Measurements from ENCODE around the gene DAP.

GRCh38 chr5:10635257-10635866 is 125.7 kb downstream of the DAP start:
- no peak for TF ChIP-seq EZH2 (IDR thresholded peaks at IDR 0.05; ENCODE audit: low read length, missing control alignments)
- TF ChIP-seq, protein P1, sequence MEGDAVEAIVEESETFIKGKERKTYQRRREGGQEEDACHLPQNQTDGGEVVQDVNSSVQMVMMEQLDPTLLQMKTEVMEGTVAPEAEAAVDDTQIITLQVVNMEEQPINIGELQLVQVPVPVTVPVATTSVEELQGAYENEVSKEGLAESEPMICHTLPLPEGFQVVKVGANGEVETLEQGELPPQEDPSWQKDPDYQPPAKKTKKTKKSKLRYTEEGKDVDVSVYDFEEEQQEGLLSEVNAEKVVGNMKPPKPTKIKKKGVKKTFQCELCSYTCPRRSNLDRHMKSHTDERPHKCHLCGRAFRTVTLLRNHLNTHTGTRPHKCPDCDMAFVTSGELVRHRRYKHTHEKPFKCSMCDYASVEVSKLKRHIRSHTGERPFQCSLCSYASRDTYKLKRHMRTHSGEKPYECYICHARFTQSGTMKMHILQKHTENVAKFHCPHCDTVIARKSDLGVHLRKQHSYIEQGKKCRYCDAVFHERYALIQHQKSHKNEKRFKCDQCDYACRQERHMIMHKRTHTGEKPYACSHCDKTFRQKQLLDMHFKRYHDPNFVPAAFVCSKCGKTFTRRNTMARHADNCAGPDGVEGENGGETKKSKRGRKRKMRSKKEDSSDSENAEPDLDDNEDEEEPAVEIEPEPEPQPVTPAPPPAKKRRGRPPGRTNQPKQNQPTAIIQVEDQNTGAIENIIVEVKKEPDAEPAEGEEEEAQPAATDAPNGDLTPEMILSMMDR (conservative IDR thresholded peaks at IDR 0.05 in 1 of 2, IDR thresholded peaks at IDR 0.05 in 1 of 2; ENCODE audit: low read depth in 1 of 2, low read length in 2 of 2): no peak

Measured in fibroblast of lung (primary cell).